ENCODE results near the gene FCER2.
"Not testable (repeated sequence)": the region's sequence is repeated elsewhere in the genome, so short reads cannot be mapped to it uniquely, and the experiment has no call there.

Gene FCER2

GRCh38 chr19:7701654-7702457 lies at the start of gene FCER2:
TSS of gene FCER2 (minus strand) at chr19:7702131. CDS start at chr19:7699760, 2,371 bp downstream.
- TF ChIP-seq ZFX (IDR thresholded peaks at IDR 0.05; ENCODE audit: borderline replicate concordance) (no peak), CTCF (IDR thresholded peaks at IDR 0.05) (no peak)
- H3K27ac ChIP-seq: no peak within 1 kb of the TSS

GRCh38 chr19:7751157-7751783 lies 49.3 kb upstream of the FCER2 start:
- TF ChIP-seq ZFX (IDR thresholded peaks at IDR 0.05; ENCODE audit: borderline replicate concordance): no peak
- no peak for TF ChIP-seq CTCF (IDR thresholded peaks at IDR 0.05)
- no peak overlapping the region for H3K27ac ChIP-seq

GRCh38 chr19:7748756-7749155 lies 46.8 kb upstream of the FCER2 start:
- TF ChIP-seq ZFX (IDR thresholded peaks at IDR 0.05; ENCODE audit: borderline replicate concordance) (no peak), CTCF (IDR thresholded peaks at IDR 0.05) (peak; percentile 44)
- H3K27ac ChIP-seq: no peak overlapping the region

GRCh38 chr19:7748171-7748570 lies 46.2 kb upstream of the FCER2 start:
- TF ChIP-seq CTCF (IDR thresholded peaks at IDR 0.05) (no peak), ZFX (IDR thresholded peaks at IDR 0.05; ENCODE audit: borderline replicate concordance) (no peak)

GRCh38 chr19:7746903-7747884 lies 45.3 kb upstream of the FCER2 start, which contains the start of gene CD209:
TSS of gene CD209 (minus strand) at chr19:7747534. CDS start at chr19:7747511, 23 bp downstream.
- TF ChIP-seq CTCF (IDR thresholded peaks at IDR 0.05): no peak
- TF ChIP-seq ZFX (IDR thresholded peaks at IDR 0.05; ENCODE audit: borderline replicate concordance): no peak
- no peak within 1 kb of the TSS for H3K27ac ChIP-seq

More at GRCh38 chr19:7748171-7748570, 46.2 kb upstream of the FCER2 start:
- H3K27ac ChIP-seq: no peak overlapping the region

GRCh38 chr19:7746306-7746705 lies 44.4 kb upstream of the FCER2 start:
- H3K27ac ChIP-seq: not testable (repeated sequence)

Measured in 22Rv1 (cell line).